ENCODE data around the gene MVK. TPM values are rescaled to one million over a fixed set of nuclear protein-coding genes. Genes with fewer than 3 reads are reported as not detected.

MVK gene
- total RNA-seq, 4 donors from 2014 or later, result 3.2 to 14.2 (median 9.1) TPM

GRCh38 chr12:109552971-109553370, 20.6 kb upstream of the MVK start:
- intact Hi-C loops (cut with DNase I; ENCODE audit: low total_unique reads) (no loop called here), in situ Hi-C loops (cut with MboI; ENCODE audit: low sequenced_read_pairs in 4 of 4) (no loop called here)
- TF ChIP-seq CTCF (IDR thresholded peaks at IDR 0.05 in 4 of 5, conservative IDR thresholded peaks at IDR 0.05 in 1 of 5), result no peak
- TF ChIP-seq POLR2A (IDR thresholded peaks at IDR 0.05), result no peak
- no peak overlapping the region for H3K27ac ChIP-seq
- no peaks in the 10 kb centered on the region for H3K9me3 ChIP-seq
- H3K4me1 ChIP-seq, result no peaks in the 10 kb centered on the region
- no peak overlapping the region for H3K4me3 ChIP-seq
- no peak for ATAC-seq
- no peak for DNase-seq
- peaks cover 36 to 38% (median 38%) of the 10 kb centered on the region in 3 donors for H3K27me3 ChIP-seq
- H3K36me3 ChIP-seq, result peaks cover 0 to 8% of the 10 kb centered on the region in 2 donors

- DNase-seq (no peak), ATAC-seq (no peak)
- H3K27ac ChIP-seq, result no peak overlapping the region
- TF ChIP-seq CTCF (IDR thresholded peaks at IDR 0.05 in 4 of 5, conservative IDR thresholded peaks at IDR 0.05 in 1 of 5) (no peak), POLR2A (IDR thresholded peaks at IDR 0.05) (no peak)
- no peak overlapping the region for H3K4me3 ChIP-seq
- in situ Hi-C loops (cut with MboI; ENCODE audit: low sequenced_read_pairs in 4 of 4) (no loop called here), intact Hi-C loops (cut with DNase I; ENCODE audit: low total_unique reads) (no loop called here)
- peaks cover 32 to 33% (median 33%) of the 10 kb centered on the region in 3 donors for H3K27me3 ChIP-seq
- peaks cover 0 to 8% of the 10 kb centered on the region in 2 donors for H3K36me3 ChIP-seq
- H3K4me1 ChIP-seq, result no peaks in the 10 kb centered on the region
- no peaks in the 10 kb centered on the region for H3K9me3 ChIP-seq
Observed at GRCh38 chr12:109553483-109553882, 20.1 kb upstream of the MVK start.

GRCh38 chr12:109553906-109554500, 19.6 kb upstream of the MVK start:
- DNase-seq (no peak), ATAC-seq (no peak)
- peaks cover 0 to 8% of the 10 kb centered on the region in 2 donors for H3K36me3 ChIP-seq
- peaks cover 27 to 28% (median 28%) of the 10 kb centered on the region in 3 donors for H3K27me3 ChIP-seq
- H3K4me3 ChIP-seq, result no peak overlapping the region
- no peaks in the 10 kb centered on the region for H3K9me3 ChIP-seq
- no peaks in the 10 kb centered on the region for H3K4me1 ChIP-seq
- H3K27ac ChIP-seq, result no peak overlapping the region
- in situ Hi-C loops (cut with MboI; ENCODE audit: low sequenced_read_pairs in 4 of 4), result no loop called here
- intact Hi-C loops (cut with DNase I; ENCODE audit: low total_unique reads), result no loop called here
- TF ChIP-seq CTCF (IDR thresholded peaks at IDR 0.05 in 4 of 5, conservative IDR thresholded peaks at IDR 0.05 in 1 of 5) (no peak), POLR2A (IDR thresholded peaks at IDR 0.05) (no peak)

GRCh38 chr12:109554761-109555160, 18.8 kb upstream of the MVK start:
- DNase-seq, result no peak
- H3K27ac ChIP-seq, result no peak overlapping the region
- H3K4me1 ChIP-seq, result no peaks in the 10 kb centered on the region
- H3K4me3 ChIP-seq, result no peak overlapping the region
- ATAC-seq, result no peak
- H3K9me3 ChIP-seq, result no peaks in the 10 kb centered on the region
- H3K27me3 ChIP-seq, result peaks cover 21 to 23% (median 21%) of the 10 kb centered on the region in 3 donors
- in situ Hi-C loops (cut with MboI; ENCODE audit: low sequenced_read_pairs in 4 of 4), result no loop called here
- intact Hi-C loops (cut with DNase I; ENCODE audit: low total_unique reads), result no loop called here
- peaks cover 0 to 8% of the 10 kb centered on the region in 2 donors for H3K36me3 ChIP-seq
- TF ChIP-seq CTCF (IDR thresholded peaks at IDR 0.05 in 4 of 5, conservative IDR thresholded peaks at IDR 0.05 in 1 of 5), result no peak
- no peak for TF ChIP-seq POLR2A (IDR thresholded peaks at IDR 0.05)

Data from gastrocnemius medialis (tissue), 4 donors.